SK-N-MC (cell line): Measurements from ENCODE around the gene RBPJ.

Experiments used
- EZH2 ChIP-seq: fragments of 200-600 bp; sonication (generic); IDR thresholded peaks from one replicate; pipeline ENCODE4 v1.6.1; 2017; ENCODE audit warnings: antibody characterized with exemption
- FOXP2 ChIP-seq: optimal IDR thresholded peaks from 2 replicates; pipeline ENCODE3; 2011; ENCODE audit warnings: mild to moderate bottlenecking, moderate library complexity; ENCODE audit not compliant: insufficient read depth; ENCODE audit errors: extremely low read length, control extremely low read depth
- POLR2AphosphoS5 ChIP-seq: IDR thresholded peaks from 2 replicates; pipeline ENCODE4 v1.6.1; 2012; ENCODE audit warnings: mild to moderate bottlenecking, low read depth, low read length, borderline replicate concordance

GRCh38 chr4:26349496-26349895, 28.7 kb downstream of the RBPJ start:
- no peak for TF ChIP-seq EZH2
- no peak for TF ChIP-seq POLR2AphosphoS5
- no peak for TF ChIP-seq FOXP2
